ENCODE measurements around the gene TMEM151B.

Gene TMEM151B

GRCh38 chr6:44263354-44264100, 6.7 kb upstream of the TMEM151B start:
- DNase-seq (ENCODE audit: low spot score): no peak
- CTCF ChIA-PET: interaction anchor here (1.0 to 1.8 kb wide), 2 partner anchors 12 to 40 kb away, joined by 3 read pairs; no protein-coding TSS in a partner anchor
- POLR2A ChIA-PET (ENCODE audit: low non-redundant PET): no interaction called here
- no peak for TF ChIP-seq CTCF (conservative IDR thresholded peaks at IDR 0.05; ENCODE audit: low read depth)
- no peak overlapping the region for H3K27ac ChIP-seq

GRCh38 chr6:44264154-44265006, 5.9 kb upstream of the TMEM151B start:
- POLR2A ChIA-PET (ENCODE audit: low non-redundant PET): no interaction called here
- DNase-seq (ENCODE audit: low spot score): peak; percentile 21
- TF ChIP-seq CTCF (conservative IDR thresholded peaks at IDR 0.05; ENCODE audit: low read depth): no peak
- peak overlapping the region; percentile 67 for H3K27ac ChIP-seq
- CTCF ChIA-PET: interaction anchor here (0.6 to 1.8 kb wide), 5 partner anchors 11 to 310 kb away, joined by 3 to 4 read pairs (median 3); no protein-coding TSS in a partner anchor

- TF ChIP-seq CTCF (conservative IDR thresholded peaks at IDR 0.05; ENCODE audit: low read depth): peak; percentile 23
- ChIA-PET POLR2A (ENCODE audit: low non-redundant PET) (no interaction called here), CTCF (interaction anchor here (0.6 to 3.8 kb wide), 3 partner anchors 24 to 74 kb away, joined by 3 to 48 read pairs (median 3); no protein-coding TSS in a partner anchor)
- DNase-seq (ENCODE audit: low spot score): peak; percentile 95
- peak within 1 kb of the TSS; percentile 67 for H3K27ac ChIP-seq
Observed at GRCh38 chr6:44265007-44265721, 5.1 kb upstream of the TMEM151B start, which contains the start of gene NFKBIE. Gene NFKBIE, minus strand, starts transcription at chr6:44265551. Its CDS starts 205 bp downstream, at chr6:44265346.

GRCh38 chr6:44265722-44266233, 4.5 kb upstream of the TMEM151B start:
- no peak for DNase-seq (ENCODE audit: low spot score)
- CTCF ChIA-PET: interaction anchor here (1.3 to 3.8 kb wide), 2 partner anchors 9 to 73 kb away, joined by 4 to 48 read pairs; partner anchors contain the start of gene SLC35B2
- POLR2A ChIA-PET (ENCODE audit: low non-redundant PET): no interaction called here
- H3K27ac ChIP-seq: peak overlapping the region; percentile 67
- no peak for TF ChIP-seq CTCF (conservative IDR thresholded peaks at IDR 0.05; ENCODE audit: low read depth)

GRCh38 chr6:44266347-44266746, 3.9 kb upstream of the TMEM151B start:
- ChIA-PET CTCF (interaction anchor here (1.3 to 3.8 kb wide), 2 partner anchors 9 to 72 kb away, joined by 4 to 48 read pairs; partner anchors contain the start of gene SLC35B2), POLR2A (ENCODE audit: low non-redundant PET) (interaction anchor here (0.6 kb wide), 1 partner anchor 135 kb away, joined by 3 read pairs; no protein-coding TSS in a partner anchor)
- TF ChIP-seq CTCF (conservative IDR thresholded peaks at IDR 0.05; ENCODE audit: low read depth): no peak
- no peak overlapping the region for H3K27ac ChIP-seq
- DNase-seq (ENCODE audit: low spot score): no peak

Measured in RWPE1 (cell line).